Choroid plexus epithelial cell (primary cell): ENCODE results near the gene LDLRAP1.

Source experiments
- DNase-seq: peaks from one replicate; pipeline ENCODE4 v3.0.0-alpha.2; 2010; ENCODE audit warnings: low read depth
- H3K4me3 ChIP-seq: 2 replicates; pipeline ENCODE4 v1.5.1; 2011; ENCODE audit warnings: low read depth, mild to moderate bottlenecking, control low read depth, low read length, moderate library complexity
- TF ChIP-seq, protein P1 (sequence below): conservative IDR thresholded peaks from 2 replicates; pipeline ENCODE4 v1.5.1; 2011; ENCODE audit warnings: low read depth, mild to moderate bottlenecking, control low read depth, inconsistent platforms, low read length, moderate library complexity

Gene LDLRAP1

DNA sequence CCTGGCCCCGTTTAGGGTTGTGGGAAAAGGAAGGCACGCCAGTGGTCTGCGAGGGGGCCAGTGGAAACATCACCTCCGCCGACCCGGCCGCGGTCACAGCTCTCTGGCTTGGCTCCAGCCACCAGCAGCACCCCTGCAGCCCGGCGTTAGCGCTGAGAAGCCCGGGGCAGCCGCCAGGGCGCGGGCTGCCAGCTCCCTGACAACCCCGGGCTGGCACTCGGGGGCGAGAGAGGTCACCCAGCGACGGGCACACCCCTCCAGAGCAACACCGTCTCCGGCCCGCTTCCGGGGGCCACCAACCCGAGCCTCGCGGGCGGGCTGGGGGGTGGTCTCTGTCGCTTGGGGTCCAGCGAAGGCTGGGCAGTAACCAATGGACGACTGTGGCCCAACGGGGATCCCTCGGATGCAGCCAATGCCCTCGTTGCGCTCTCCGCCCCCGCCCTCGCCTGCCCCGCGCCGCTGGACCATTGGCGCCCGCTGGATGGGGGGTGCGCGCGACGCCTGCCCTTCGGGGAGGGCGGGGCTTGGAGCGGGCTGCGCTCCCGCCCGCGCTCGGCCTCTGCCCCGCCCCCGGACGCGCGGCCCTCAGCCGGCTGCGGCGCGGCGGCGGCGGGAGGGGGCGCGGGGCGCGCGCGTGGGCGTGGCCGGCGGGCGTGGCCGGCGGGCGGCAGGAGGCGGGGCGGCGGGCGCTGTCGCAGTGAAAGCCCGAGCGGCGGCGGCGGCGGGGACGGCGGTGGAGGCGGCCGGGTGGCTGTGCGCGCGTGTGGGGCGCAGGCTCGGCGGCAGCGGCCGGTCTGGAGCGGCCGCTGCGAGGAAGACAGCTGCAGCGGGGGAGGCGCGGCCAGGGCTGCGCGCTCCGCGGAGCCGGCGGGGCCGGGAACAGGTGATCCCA is 72.9 kb downstream of the LDLRAP1 start, which contains the start of gene MAN1C1:
Gene MAN1C1, plus strand, starts transcription at position 697 of the 892 bp plus-strand sequence. CDS start 1,007 bp downstream, outside the sequence.
- peak within 1 kb of the TSS; percentile 65 for H3K4me3 ChIP-seq
- peak; percentile 84 for DNase-seq
- TF ChIP-seq, protein P1, sequence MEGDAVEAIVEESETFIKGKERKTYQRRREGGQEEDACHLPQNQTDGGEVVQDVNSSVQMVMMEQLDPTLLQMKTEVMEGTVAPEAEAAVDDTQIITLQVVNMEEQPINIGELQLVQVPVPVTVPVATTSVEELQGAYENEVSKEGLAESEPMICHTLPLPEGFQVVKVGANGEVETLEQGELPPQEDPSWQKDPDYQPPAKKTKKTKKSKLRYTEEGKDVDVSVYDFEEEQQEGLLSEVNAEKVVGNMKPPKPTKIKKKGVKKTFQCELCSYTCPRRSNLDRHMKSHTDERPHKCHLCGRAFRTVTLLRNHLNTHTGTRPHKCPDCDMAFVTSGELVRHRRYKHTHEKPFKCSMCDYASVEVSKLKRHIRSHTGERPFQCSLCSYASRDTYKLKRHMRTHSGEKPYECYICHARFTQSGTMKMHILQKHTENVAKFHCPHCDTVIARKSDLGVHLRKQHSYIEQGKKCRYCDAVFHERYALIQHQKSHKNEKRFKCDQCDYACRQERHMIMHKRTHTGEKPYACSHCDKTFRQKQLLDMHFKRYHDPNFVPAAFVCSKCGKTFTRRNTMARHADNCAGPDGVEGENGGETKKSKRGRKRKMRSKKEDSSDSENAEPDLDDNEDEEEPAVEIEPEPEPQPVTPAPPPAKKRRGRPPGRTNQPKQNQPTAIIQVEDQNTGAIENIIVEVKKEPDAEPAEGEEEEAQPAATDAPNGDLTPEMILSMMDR = peak; percentile 48

DNA sequence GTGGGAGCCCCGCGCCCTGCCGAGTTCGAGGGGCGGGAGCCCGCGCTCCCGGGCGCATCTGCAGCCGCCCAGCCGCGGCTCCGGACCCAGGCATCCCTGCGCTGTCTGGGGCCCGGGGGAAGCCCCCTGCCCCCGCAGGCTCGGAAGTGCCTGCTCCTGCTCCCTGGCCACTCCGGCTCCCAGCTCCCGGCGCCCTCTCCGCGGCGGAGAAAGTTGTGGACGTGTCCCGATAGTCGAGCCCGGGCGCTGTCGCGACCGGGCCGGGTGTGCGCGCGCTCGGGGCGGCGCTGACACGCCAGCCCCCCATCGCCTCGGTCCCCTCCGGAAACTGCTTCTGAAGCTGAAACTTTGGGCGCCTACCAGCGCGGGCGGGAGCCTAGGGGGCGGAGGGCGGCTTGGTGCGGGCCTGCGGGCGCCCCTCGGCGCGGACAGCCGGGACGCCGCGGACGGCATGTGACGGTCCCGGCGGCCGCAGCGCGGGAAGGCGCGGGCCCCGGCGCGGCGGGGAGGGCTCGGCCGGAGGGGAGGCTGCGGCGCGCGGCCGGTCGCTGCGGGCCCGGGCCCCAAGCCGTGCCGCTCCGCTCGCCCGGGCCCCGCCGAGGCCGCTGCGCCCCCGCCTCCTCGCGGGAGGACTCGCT is 73.7 kb downstream of the LDLRAP1 start:
- H3K4me3 ChIP-seq = peak overlapping the region; percentile 65
- DNase-seq = no peak
- TF ChIP-seq, protein P1 = no peak

- H3K4me3 ChIP-seq = peak overlapping the region; percentile 65
- TF ChIP-seq, protein P1 = no peak
- no peak for DNase-seq
These were observed 74.4 kb downstream of the LDLRAP1 start for GRCh38 chr1:25617625-25618432.

DNA sequence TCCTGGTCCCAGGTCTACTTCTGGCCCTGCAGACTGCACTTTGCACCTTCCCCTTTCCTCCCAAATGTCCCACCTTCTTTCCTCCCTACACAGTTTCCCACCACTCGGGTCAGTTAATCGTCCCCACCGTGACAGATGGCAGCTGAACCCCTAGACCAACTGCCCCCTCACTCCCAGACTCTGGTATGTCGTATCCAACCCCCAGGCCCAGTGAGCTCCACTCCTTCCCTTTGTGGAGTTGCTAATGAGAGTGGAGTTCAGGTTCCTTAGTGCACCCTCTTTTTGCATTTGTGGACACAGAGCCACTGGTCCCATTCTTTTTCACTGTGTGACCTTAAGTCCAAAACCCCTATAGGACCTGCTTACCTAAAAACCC is 75.0 kb downstream of the LDLRAP1 start:
- DNase-seq = no peak
- TF ChIP-seq, protein P1 = no peak
- H3K4me3 ChIP-seq = peak overlapping the region; percentile 65
